Stimulated activated CD4-positive, alpha-beta T cell treated with anti-CD3 and anti-CD28 coated beads, Interleukin-4, amount 100 ng/mL, for 24 hours (primary cell): ENCODE results near the gene CCN2.
"Not testable (repeated sequence)": the region's sequence is repeated elsewhere in the genome, so short reads cannot be mapped to it uniquely, and the experiment has no call there.

Experiments
- DNase-seq: peaks from one replicate; pipeline ENCODE4 v3.0.0-alpha.2; 2020

The CCN2 gene

DNA sequence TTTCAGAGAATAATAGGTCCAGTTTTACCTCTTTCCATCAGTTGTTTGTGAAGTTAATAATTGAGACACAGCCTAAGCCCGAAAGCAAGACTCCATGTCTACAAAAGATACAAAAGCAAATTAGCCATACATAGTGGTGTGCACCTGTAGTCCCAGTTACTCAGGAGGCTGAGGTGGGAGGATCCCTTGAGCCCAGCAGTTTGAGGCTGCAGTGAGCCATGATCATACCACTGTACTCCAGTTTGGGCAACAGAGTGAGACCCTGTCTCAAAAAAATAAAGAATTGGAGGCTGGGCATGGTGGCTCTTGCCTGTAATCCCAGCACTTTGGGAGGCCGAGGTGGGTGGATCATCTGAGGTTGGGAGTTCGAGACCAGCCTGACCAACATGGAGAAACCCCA is 42.4 kb downstream of the CCN2 start:
- not testable (repeated sequence) for DNase-seq

DNA sequence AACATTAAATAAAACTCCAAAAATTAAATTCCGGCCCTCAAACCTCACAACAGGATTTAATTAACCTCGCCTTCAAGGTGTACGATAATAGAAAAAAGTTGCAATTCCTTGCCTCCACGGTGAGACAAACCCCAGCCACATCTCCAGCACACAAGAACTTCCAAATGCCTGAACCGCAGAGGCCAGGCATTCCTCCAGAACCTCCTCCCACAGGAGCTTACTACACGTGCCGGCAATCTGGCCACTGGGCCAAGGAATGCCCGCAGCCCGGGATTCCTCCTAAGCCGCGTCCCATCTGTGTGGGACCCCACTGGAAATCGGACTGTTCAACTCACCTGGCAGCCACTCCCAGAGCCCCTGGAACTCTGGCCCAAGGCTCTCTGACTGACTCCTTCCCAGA is 47.4 kb downstream of the CCN2 start:
- DNase-seq, result not testable (repeated sequence)

DNA sequence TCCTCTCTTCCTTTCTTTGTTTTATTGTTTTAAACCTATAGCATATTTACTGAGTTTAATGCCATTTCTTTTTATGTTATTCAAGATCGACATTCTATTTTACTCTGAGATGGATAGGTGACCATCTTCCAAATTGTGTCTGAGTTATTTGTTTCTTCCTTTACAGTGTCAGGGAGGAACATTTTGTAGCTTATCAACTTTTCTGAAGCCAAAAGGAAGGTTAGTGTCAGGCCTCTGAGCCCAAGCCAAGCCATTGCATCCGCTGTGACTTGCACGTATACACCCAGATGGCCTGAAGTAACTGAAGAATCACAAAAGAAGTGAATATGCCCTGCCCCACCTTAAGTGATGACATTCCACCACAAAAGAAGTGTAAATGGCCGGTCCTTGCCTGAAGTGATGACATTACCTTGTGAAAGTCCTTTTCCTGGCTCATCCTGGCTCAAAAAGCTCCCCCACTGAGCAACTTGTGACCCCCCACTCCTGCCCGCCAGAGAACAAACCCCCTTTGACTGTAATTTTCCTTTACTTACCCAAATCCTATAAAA is 49.8 kb downstream of the CCN2 start:
- not testable (repeated sequence) for DNase-seq

DNA sequence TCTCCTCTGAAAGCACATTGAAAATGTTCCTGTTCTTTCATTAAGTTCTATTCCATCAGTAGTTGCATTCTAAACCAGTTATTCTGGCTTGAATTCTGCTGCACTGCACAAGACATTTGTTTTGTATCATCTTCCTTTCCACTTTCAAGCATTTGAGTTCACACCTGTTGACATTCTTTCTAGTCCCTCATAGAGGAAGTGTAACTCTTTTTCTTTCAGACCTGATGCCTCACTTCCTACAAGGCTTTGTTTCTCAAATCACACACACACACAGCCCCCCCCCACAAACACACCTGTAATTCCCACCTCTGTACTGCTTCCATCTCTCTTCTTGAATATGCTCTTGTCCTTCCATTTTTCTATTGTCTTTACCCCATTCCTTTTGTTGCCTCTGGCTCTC is 50.9 kb downstream of the CCN2 start:
- no peak for DNase-seq

DNA sequence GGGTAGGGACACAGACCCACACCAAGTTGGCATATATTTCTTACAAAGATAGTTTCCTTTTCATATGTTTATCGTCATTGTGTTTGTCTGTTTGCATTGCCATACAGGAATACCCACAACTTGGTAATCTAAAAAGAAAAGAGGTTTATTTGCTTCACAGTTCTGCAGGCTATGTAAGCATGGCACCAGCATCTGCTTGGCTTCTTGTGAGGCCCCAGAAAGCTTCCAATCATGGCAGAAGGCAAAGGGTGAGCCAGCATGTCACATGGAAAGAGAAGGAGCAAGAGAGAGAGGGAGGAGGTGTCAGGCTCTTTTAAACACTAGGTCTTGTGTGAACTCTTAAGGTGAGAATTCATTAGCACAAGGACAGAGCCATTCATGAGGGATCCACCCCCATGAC is 52.5 kb downstream of the CCN2 start:
- DNase-seq, result no peak
